Left renal cortex interstitium (tissue), 4 donors: ENCODE data around the gene SIGLEC1. TPM values are rescaled to one million over a fixed set of nuclear protein-coding genes. Genes with fewer than 3 reads are reported as not detected.

Source experiments
- DNase-seq, 4 donors: peaks; one replicate each; pipeline ENCODE4 v3.0.0-alpha.2; 2013; ENCODE audit warnings: low read depth in 4 of 4, low spot score in 2 of 4, missing footprints in 1 of 4
- polyA plus RNA-seq, 4 donors: library from polyadenylated mRNA; unstranded; fragments of 120-200 nt; gene quantifications; one replicate each; pipeline ENCODE4 v1.2.1, GENCODE V29; 2013; ENCODE audit not compliant: insufficient read length in 4 of 4

SIGLEC1 gene
- polyA plus RNA-seq, 4 donors: 0.58 to 1.2 (median 0.93) TPM

DNA sequence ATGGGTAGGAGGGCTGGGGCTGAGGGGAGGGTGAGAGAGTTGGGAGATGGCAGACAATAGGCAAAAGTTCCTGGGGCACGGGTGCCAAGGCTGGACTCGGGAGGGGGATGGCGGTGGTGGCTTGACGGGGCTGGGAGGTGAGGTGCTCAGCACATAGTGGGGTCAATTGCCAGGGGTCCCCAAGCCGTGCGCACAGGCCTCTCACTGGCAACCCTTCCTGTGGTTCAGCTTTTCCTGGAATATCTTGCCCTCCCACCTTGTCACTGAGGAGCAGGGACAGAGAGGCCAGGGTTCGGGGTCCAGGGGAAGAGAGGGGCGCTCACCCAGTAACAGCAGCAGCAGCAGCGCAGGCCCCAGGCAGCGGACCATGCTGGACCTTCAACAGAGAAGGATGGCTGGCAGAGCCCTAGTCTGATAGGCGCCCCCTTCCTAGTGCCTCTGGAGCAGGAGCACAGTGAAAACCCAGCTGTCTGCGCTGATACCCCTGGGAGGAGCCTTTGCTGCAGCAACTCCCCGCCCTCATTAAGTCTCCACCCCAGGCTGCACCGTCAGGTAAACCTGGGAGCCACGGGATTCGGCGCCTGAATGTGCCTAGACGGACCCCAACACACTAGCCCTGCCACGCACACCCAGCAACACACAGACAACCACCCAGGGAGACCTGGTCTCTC is 49.2 kb downstream of the SIGLEC1 start, which contains the start of gene GFRA4:
GFRA4 (minus strand) TSS at position 369 of the 671 bp plus-strand sequence; CDS start at position 369, 0 bp downstream.
- DNase-seq: no peak

Other genes starting within 250 kb of the SIGLEC1 start
- 10 to 100 TPM; 44.8 to 51.1 (median 49.5) TPM for gene ATRN, start 241.6 kb downstream of the SIGLEC1 start, polyA plus RNA-seq
- under 1 TPM in 3 of 4 donors, not detected in 1; 0.10 to 0.30 (median 0.27) TPM for gene GFRA4, start 49.2 kb downstream of the SIGLEC1 start, polyA plus RNA-seq
- gene ADAM33, start 30.6 kb downstream of the SIGLEC1 start, polyA plus RNA-seq: 10 to 100 TPM in 2 of 4 donors, 1 to 10 TPM in 2; 6.1 to 15.0 (median 9.8) TPM
- gene HSPA12B, start 20.1 kb upstream of the SIGLEC1 start, polyA plus RNA-seq: 10 to 100 TPM; 14.4 to 19.7 (median 16.4) TPM
- 10 to 100 TPM; 19.4 to 37.2 (median 26.1) TPM for gene ADISSP, start 55.2 kb upstream of the SIGLEC1 start, polyA plus RNA-seq
- gene SPEF1, start 68.8 kb upstream of the SIGLEC1 start, polyA plus RNA-seq: 1 to 10 TPM; 1.2 to 2.7 (median 2.3) TPM
- gene CENPB, start 74.1 kb upstream of the SIGLEC1 start, polyA plus RNA-seq: 10 to 100 TPM; 38.3 to 55.7 (median 43.3) TPM
- gene CDC25B, start 83.7 kb upstream of the SIGLEC1 start, polyA plus RNA-seq: 10 to 100 TPM; 31.4 to 45.0 (median 36.7) TPM
- 10 to 100 TPM in 3 of 4 donors, 1 to 10 TPM in 1; 8.2 to 13.2 (median 11.7) TPM for gene AP5S1, start 107.9 kb upstream of the SIGLEC1 start, polyA plus RNA-seq
- 10 to 100 TPM; 22.6 to 34.7 (median 29.1) TPM for gene MAVS, start 134.2 kb upstream of the SIGLEC1 start, polyA plus RNA-seq
- 10 to 100 TPM; 34.9 to 40.7 (median 35.9) TPM for gene PANK2, start 176.8 kb upstream of the SIGLEC1 start, polyA plus RNA-seq